NB4 (cell line): ENCODE measurements around the gene ANKLE2.
"Not testable (repeated sequence)": the region's sequence is repeated elsewhere in the genome, so short reads cannot be mapped to it uniquely, and the experiment has no call there.

ENCODE experiments used
- DNase-seq: peaks from one replicate; pipeline ENCODE4 v3.0.0; 2010; ENCODE audit warnings: low read depth
- H3K4me3 ChIP-seq: one replicate; pipeline ENCODE4 v1.5.1; 2011; ENCODE audit warnings: mild to moderate bottlenecking, low read depth, low read length, moderate library complexity
- CTCF ChIP-seq: IDR thresholded peaks from one replicate; pipeline ENCODE4 v1.5.1; 2012; ENCODE audit warnings: low read depth, low read length
- MAX ChIP-seq: IDR thresholded peaks from 2 replicates; pipeline ENCODE4 v1.6.1; 2011; ENCODE audit warnings: low read depth, low read length
- MYC ChIP-seq: IDR thresholded peaks from 2 replicates; pipeline ENCODE4 v1.6.1; 2011; ENCODE audit warnings: low read depth, low read length
- POLR2A ChIP-seq: IDR thresholded peaks from 2 replicates; pipeline ENCODE4 v1.6.1; 2011; ENCODE audit warnings: mild to moderate bottlenecking; ENCODE audit not compliant: insufficient read length; ENCODE audit errors: extremely low read depth

ANKLE2 gene

DNA sequence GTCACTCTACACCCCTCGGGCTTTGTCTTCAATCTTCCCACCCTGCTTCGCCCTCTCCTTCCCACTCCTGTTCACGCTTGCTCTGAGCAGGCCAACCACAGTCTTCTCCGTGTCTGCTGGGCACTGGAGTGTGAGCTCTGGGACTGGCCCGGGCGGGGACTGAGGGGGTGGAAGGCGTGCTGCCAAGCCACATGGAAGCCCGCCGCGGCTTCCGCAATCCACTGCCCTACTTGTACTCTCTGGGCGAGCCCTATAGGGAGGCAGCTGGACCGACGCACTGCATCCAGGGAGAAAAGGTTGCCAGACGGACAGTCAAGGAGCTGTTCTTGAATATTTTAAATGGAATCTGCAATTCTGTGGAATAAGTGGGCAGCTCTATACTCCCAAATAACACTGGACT, 42.3 kb upstream of the ANKLE2 start:
- TF ChIP-seq MAX (no peak), POLR2A (no peak), MYC (no peak)
- H3K4me3 ChIP-seq = no peak overlapping the region
- no peak for DNase-seq

DNA sequence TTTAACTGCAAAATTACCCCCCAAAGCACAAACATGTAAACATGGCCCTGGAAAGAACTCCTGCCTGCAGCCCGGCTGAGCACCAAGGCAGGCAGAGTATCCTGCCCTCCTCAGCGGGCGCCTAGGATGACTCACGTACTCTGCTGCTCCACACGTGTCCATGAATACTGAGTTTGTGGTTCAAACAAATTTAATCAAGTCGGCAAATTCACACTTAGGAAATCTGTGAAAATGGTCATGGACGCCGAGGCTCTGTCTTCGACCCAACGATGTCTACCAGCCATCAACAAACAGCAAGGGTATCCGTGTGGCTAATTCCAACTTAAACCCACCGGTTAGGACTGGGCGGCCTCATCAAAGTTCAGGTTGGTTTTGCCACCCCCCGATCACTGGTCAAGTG, 41.5 kb upstream of the ANKLE2 start:
- TF ChIP-seq MYC (no peak), MAX (no peak), POLR2A (no peak), CTCF (no peak)
- H3K4me3 ChIP-seq = no peak overlapping the region
- DNase-seq = no peak

DNA sequence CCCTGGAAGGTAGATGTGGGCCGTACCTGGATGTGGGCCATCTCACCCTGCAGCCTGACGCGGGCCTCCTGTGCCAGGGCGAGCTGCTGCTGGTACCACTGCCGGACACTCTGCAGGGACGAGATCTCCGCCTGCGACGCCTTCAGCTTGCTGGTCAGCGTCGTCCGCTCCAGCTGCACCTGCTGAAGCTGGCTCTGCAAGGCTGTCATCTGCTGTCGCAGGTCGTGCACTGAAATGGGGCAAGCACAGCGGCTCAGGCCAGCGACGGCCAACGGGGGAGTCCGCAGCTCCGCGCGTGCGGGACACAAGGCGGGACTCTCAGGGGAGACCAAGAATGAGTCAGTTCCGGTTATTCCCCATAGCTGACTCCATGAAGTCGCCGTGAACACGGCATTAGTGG, 40.1 kb upstream of the ANKLE2 start:
- DNase-seq = no peak
- H3K4me3 ChIP-seq = no peak overlapping the region
- TF ChIP-seq POLR2A (no peak), CTCF (no peak), MAX (no peak), MYC (no peak)

- no peak for DNase-seq
- H3K4me3 ChIP-seq = no peak overlapping the region
- TF ChIP-seq POLR2A (no peak), CTCF (no peak), MAX (no peak), MYC (no peak)
Measured at GRCh38 chr12:132798836-132799235, 37.2 kb upstream of the ANKLE2 start.

- DNase-seq = no peak
- TF ChIP-seq MYC (no peak), POLR2A (no peak), MAX (no peak), CTCF (no peak)
Measured at GRCh38 chr12:132797820-132798570, 36.4 kb upstream of the ANKLE2 start.

GRCh38 chr12:132795847-132796246, 34.2 kb upstream of the ANKLE2 start:
- no peak overlapping the region for H3K4me3 ChIP-seq
- no peak for DNase-seq
- no peak for TF ChIP-seq CTCF
- TF ChIP-seq POLR2A = no peak
- TF ChIP-seq MYC = no peak
- no peak for TF ChIP-seq MAX

More at GRCh38 chr12:132797820-132798570, 36.4 kb upstream of the ANKLE2 start:
- no peak overlapping the region for H3K4me3 ChIP-seq

DNA sequence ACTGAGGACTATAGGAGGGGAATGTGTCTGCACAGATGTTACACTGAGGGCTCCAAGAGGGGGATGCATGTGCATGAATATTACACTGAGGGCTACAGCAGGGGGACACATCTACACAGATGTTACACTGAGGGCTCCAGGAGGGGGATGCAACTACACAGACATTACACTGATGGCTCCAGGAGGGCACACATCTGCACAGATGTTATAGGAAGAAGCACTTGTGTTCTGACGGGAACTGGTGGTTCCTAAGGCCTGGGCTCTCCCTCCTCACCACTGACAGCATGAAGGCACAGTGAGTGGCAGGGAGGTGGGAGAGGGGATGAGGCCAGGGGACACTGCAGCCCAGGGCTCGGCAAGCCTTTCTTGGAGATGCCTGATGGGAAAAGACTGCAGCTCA, 30.3 kb upstream of the ANKLE2 start:
- H3K4me3 ChIP-seq, DNase-seq: not testable (repeated sequence)
